Stomach smooth muscle (tissue), 2 donors: ENCODE results near the gene SFT2D3.

Experiments used
- H3K27ac ChIP-seq: one replicate; pipeline ENCODE4 v1.7.0; 2013; ENCODE audit warnings: mild to moderate bottlenecking, low read length, inconsistent platforms
- H3K27me3 ChIP-seq, 2 donors: one replicate each; pipeline ENCODE4 v1.7.0; 2013; ENCODE audit warnings: low read length in 2 of 2; ENCODE audit not compliant: insufficient read depth in 2 of 2, control insufficient read depth in 1 of 2
- H3K36me3 ChIP-seq, 2 donors: one replicate each; pipeline ENCODE4 v1.7.0; 2013; ENCODE audit warnings: low read length in 2 of 2; ENCODE audit not compliant: control insufficient read depth in 2 of 2, insufficient read depth in 2 of 2
- H3K4me1 ChIP-seq: one replicate; pipeline ENCODE4 v1.7.0; 2013; ENCODE audit warnings: low read length; ENCODE audit not compliant: control insufficient read depth, insufficient read depth
- H3K4me3 ChIP-seq, 2 donors: one replicate each; pipeline ENCODE4 v1.7.0; 2013; ENCODE audit warnings: low read length in 2 of 2
- H3K9ac ChIP-seq, 2 donors: one replicate each; pipeline ENCODE4 v1.7.0; 2013; ENCODE audit warnings: low read length in 2 of 2, mild to moderate bottlenecking in 1 of 2
- H3K9me3 ChIP-seq, 2 donors: one replicate each; pipeline ENCODE4 v1.7.0; 2013; ENCODE audit warnings: low read length in 2 of 2; ENCODE audit not compliant: control insufficient read depth in 2 of 2
- donor health status: healthy.
- donor health status: Pancreatic carcinoma.

SFT2D3 gene

GRCh38 chr2:127675331-127676261 lies 25.7 kb upstream of the SFT2D3 start, which contains the start of gene LIMS2:
Gene LIMS2, minus strand, starts transcription at chr2:127675530. Its CDS starts 506 bp downstream, at chr2:127675024.
- peak within 1 kb of the TSS; percentile 99 for H3K27ac ChIP-seq
- H3K36me3 ChIP-seq, result peaks cover 3 to 4% of the 10 kb centered on the region in 2 donors
- no peaks in the 10 kb centered on the region for H3K27me3 ChIP-seq
- H3K9me3 ChIP-seq, result no peaks in the 10 kb centered on the region
- peak within 1 kb of the TSS; percentile 95 to 97 for H3K4me3 ChIP-seq
- H3K9ac ChIP-seq, result peak within 1 kb of the TSS; percentile 96 to 98
- peaks cover 55% of the 10 kb centered on the region for H3K4me1 ChIP-seq

GRCh38 chr2:127676906-127677305 lies 24.4 kb upstream of the SFT2D3 start:
- Histone ChIP-seq H3K27me3 (no peaks in the 10 kb centered on the region), H3K9me3 (no peaks in the 10 kb centered on the region), H3K4me1 (peaks cover 54% of the 10 kb centered on the region), H3K36me3 (peaks cover under 1 to 1% of the 10 kb centered on the region in 2 donors), H3K9ac (no peak overlapping the region), H3K4me3 (peak overlapping the region in 1 of 2 donors; percentile 29), H3K27ac (peak overlapping the region; percentile 91)

DNA sequence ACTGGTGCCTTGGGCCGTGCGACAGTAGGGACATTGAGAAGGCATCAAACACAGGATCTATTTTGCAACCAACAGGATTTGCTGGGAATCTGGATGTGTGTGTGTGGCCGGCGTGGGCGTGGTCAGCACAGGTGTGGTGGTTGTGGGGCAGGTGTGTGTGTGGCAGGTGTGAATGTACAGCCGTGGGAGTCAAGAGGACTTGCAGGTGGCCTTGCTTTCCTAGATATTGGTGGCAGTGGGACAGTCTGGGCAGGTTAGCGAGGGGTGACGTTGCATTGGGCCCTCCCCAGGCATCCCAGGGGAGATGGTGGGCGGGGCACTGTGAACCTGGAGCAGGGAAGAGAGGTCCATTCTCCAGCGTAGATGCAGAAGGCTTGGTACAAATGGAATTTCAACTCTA lies 22.8 kb upstream of the SFT2D3 start:
- Histone ChIP-seq H3K9me3 (no peaks in the 10 kb centered on the region), H3K9ac (no peak overlapping the region), H3K4me1 (peaks cover 54% of the 10 kb centered on the region), H3K27me3 (no peaks in the 10 kb centered on the region), H3K27ac (no peak overlapping the region), H3K36me3 (no peaks in the 10 kb centered on the region), H3K4me3 (no peak overlapping the region)

DNA sequence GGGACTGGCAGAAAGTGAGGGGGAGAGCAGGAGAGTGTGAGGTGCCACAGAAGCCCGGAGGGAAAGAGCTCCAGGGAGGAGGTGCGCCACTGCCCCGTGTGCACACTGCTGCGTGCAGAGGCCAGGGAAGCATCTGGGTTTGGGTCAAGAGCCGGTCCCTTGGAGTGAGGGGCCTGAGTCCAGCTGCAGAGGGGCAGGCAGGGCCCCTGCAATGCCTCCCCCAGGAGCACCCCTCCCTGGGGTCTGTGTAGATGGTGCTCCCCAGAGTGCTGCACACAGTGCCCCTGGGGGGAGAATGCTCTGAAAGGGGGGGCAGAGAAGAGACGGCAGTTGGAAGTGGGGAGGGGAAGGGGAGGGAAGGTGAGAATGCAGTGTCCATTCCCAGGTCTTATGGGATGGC lies 22.3 kb upstream of the SFT2D3 start:
- no peak overlapping the region for H3K27ac ChIP-seq
- no peaks in the 10 kb centered on the region for H3K9me3 ChIP-seq
- H3K4me3 ChIP-seq, result no peak overlapping the region
- H3K4me1 ChIP-seq, result peaks cover 53% of the 10 kb centered on the region
- no peak overlapping the region for H3K9ac ChIP-seq
- H3K27me3 ChIP-seq, result no peaks in the 10 kb centered on the region
- H3K36me3 ChIP-seq, result no peaks in the 10 kb centered on the region

DNA sequence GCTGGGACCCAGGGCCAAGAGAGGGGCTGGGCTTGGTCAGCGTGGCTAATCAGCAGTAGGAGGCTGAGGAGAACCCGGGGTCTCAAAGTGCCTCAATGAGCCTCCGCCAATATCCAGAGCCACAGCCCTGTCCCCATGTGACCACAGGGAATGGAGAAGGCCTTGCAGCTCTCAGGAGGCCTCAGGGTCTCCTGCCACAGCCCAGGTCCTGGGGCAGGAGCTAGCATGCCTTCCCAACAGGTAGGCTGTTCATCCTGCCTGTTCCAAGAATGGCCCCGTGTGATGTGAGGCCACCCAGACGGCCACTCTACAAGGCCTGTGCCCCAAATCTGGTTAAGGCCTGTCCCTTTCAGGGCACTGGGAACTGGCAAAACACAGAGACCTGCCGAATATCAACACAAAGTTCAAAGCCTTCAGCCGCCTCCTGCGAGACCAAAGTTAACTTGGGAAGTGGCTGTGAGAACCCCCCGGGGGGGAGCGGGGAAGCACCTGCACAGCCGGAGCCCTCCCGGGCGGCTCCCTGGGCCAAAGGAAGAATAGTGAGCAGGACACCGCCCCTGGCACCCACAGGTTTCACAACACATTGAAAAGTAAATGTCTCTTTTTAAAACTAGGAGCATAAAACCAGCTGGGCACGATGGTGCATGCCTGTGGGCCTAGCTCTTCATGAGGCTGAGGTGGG lies 21.5 kb upstream of the SFT2D3 start:
- H3K4me3 ChIP-seq, result no peak overlapping the region
- no peaks in the 10 kb centered on the region for H3K9me3 ChIP-seq
- no peaks in the 10 kb centered on the region for H3K27me3 ChIP-seq
- H3K36me3 ChIP-seq, result no peaks in the 10 kb centered on the region
- H3K4me1 ChIP-seq, result peaks cover 50% of the 10 kb centered on the region
- no peak overlapping the region for H3K9ac ChIP-seq
- H3K27ac ChIP-seq, result peak overlapping the region; percentile 6

- Histone ChIP-seq H3K36me3 (no peaks in the 10 kb centered on the region), H3K27me3 (no peaks in the 10 kb centered on the region), H3K9ac (peak overlapping the region in 1 of 2 donors; percentile 15), H3K4me3 (peak overlapping the region in 1 of 2 donors; percentile 65), H3K4me1 (peaks cover 48% of the 10 kb centered on the region), H3K27ac (peak overlapping the region; percentile 70), H3K9me3 (no peaks in the 10 kb centered on the region)
Measured at GRCh38 chr2:127680706-127681287, 20.5 kb upstream of the SFT2D3 start.

GRCh38 chr2:127681288-127681804 lies 20.0 kb upstream of the SFT2D3 start:
- no peaks in the 10 kb centered on the region for H3K9me3 ChIP-seq
- peak overlapping the region; percentile 70 for H3K27ac ChIP-seq
- peaks cover 43% of the 10 kb centered on the region for H3K4me1 ChIP-seq
- H3K9ac ChIP-seq, result peak overlapping the region in 1 of 2 donors; percentile 42
- peak overlapping the region; percentile 14 to 65 for H3K4me3 ChIP-seq
- no peaks in the 10 kb centered on the region for H3K27me3 ChIP-seq
- no peaks in the 10 kb centered on the region for H3K36me3 ChIP-seq

GRCh38 chr2:127681976-127682857 lies 19.1 kb upstream of the SFT2D3 start:
- peak overlapping the region in 1 of 2 donors; percentile 65 for H3K4me3 ChIP-seq
- no peaks in the 10 kb centered on the region for H3K9me3 ChIP-seq
- no peaks in the 10 kb centered on the region for H3K27me3 ChIP-seq
- no peaks in the 10 kb centered on the region for H3K36me3 ChIP-seq
- peak overlapping the region; percentile 76 for H3K27ac ChIP-seq
- no peak overlapping the region for H3K9ac ChIP-seq
- H3K4me1 ChIP-seq, result peaks cover 35% of the 10 kb centered on the region

DNA sequence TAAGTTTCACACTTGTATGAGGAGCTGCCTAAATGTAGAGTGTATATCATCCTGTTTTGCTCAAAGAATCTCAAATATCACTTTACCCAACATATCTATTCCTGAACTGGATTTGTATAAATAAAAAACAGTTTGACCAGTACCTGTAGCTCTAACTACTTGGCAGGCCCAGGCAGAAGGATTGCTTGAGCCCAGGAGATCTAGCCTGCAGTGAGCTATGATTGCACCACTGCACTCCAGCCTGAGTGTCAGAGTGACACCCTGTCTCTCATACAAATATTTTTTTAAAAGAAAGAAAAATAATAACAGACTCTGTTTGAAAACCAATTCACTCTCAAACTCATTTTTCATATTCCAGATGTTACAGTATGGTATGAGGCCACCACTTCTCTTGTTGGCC lies 18.2 kb upstream of the SFT2D3 start:
- Histone ChIP-seq H3K36me3 (no peaks in the 10 kb centered on the region), H3K9ac (no peak overlapping the region), H3K4me1 (peaks cover 32% of the 10 kb centered on the region), H3K9me3 (no peaks in the 10 kb centered on the region), H3K27me3 (no peaks in the 10 kb centered on the region), H3K27ac (peak overlapping the region; percentile 76), H3K4me3 (no peak overlapping the region)

GRCh38 chr2:127683757-127684156 lies 17.5 kb upstream of the SFT2D3 start:
- H3K4me1 ChIP-seq, result peaks cover 32% of the 10 kb centered on the region
- peak overlapping the region; percentile 64 for H3K27ac ChIP-seq
- H3K9me3 ChIP-seq, result no peaks in the 10 kb centered on the region
- H3K27me3 ChIP-seq, result no peaks in the 10 kb centered on the region
- H3K9ac ChIP-seq, result peak overlapping the region; percentile 29 to 50
- no peaks in the 10 kb centered on the region for H3K36me3 ChIP-seq
- peak overlapping the region; percentile 3 to 40 for H3K4me3 ChIP-seq
